Subcutaneous adipose tissue (tissue), 4 donors: ENCODE results near the gene ARHGAP12. TPM values are rescaled to one million over a fixed set of nuclear protein-coding genes. Genes with fewer than 3 reads are reported as not detected.

ENCODE experiments used
- CTCF ChIP-seq: fragments of 450-650 bp; IDR thresholded peaks from one replicate; pipeline ENCODE4 v1.5.1; 2016; ENCODE audit warnings: low read depth, mild to moderate bottlenecking, control low read depth, antibody characterized with exemption, moderate library complexity
- total RNA-seq, 4 donors: library from RNA; depleted of rRNA; stranded (reverse); fragments of >200 nt; gene quantifications; one replicate each; pipeline ENCODE4 v1.1.0, GENCODE V29; 2016

ARHGAP12 gene
- total RNA-seq, 4 donors from 2014 or later = 32.4 to 52.9 (median 45.1) TPM

DNA sequence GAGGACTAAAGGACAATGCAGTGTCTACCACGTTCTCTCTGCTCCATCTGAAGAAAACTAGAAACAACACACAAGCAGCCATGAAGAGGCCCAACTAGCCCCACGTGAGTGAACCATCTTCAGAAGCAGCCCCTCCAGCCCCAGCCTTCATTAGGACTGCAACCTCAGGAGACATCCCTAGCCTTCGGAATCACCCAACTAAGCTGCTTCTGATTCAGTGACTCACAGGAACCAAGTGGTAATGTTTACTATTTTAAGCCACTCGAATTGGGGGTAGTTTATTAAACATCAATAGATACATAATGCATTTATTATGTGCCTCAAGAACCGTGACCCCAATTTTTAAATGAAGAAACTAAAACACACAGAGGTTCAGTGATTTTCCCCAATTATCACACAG is 22.6 kb downstream of the ARHGAP12 start:
- no peak for TF ChIP-seq CTCF

DNA sequence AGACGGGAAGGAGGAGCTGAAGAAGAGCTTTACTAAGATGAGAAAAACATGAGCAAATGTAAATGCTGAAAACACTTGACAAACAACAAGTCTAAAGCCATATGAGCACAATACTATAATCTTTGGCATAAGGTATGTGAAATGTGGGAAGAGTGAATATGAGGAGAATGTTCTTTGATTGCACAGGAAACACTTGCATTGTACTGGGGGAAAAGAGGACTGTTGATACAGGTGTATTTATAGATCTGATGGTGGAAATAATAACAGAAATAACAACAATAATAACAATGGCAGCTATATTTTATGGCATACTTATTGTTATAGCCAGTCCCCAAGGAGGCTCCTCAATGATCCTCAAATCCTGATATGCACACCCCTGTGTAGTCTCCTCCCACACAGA is 23.0 kb downstream of the ARHGAP12 start:
- TF ChIP-seq CTCF = no peak

- no peak for TF ChIP-seq CTCF
Measured at GRCh38 chr10:31902625-31903024, 26.0 kb downstream of the ARHGAP12 start.

DNA sequence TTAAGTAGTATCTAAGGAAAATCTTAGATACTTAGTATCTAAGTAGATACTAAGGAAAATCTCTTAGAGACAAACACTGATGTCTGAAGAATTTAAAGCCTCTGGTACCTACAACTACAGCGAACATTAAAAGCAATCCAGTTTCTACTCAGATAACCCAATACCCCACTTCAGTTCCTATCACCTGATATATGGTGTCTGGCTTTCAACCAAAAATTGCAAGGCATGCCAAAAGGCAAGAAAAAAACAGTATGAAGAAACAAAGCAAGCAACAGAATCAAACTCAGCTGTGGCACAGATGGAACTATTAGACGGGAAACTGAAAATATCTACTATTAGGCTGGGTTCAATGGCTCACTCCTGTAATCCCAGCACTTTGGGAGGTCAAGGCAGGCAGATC is 31.1 kb downstream of the ARHGAP12 start:
- no peak for TF ChIP-seq CTCF

GRCh38 chr10:31896968-31897384 is 31.7 kb downstream of the ARHGAP12 start:
- TF ChIP-seq CTCF = no peak

- TF ChIP-seq CTCF = no peak
Measured at GRCh38 chr10:31888442-31888841, 40.2 kb downstream of the ARHGAP12 start.

- TF ChIP-seq CTCF = no peak
Measured at GRCh38 chr10:31887850-31888249, 40.8 kb downstream of the ARHGAP12 start.
